Neural cell (in vitro differentiated cells): ENCODE results near the gene UBA6.

Experiments used
- EZH2 ChIP-seq: fragments of 200-600, 300-800 bp; shearing (Covaris generic), sonication (generic); IDR thresholded peaks from 2 replicates; pipeline ENCODE4 v1.6.1; 2014; ENCODE audit warnings: antibody characterized with exemption, low read length, borderline replicate concordance, mild to moderate bottlenecking; ENCODE audit not compliant: insufficient read depth, poor library complexity, severe bottlenecking
- POLR2AphosphoS5 ChIP-seq: IDR thresholded peaks from 2 replicates; pipeline ENCODE4 v1.6.1; 2012
- RAD21 ChIP-seq: fragments of 450-650 bp; conservative IDR thresholded peaks from 2 replicates; pipeline ENCODE4 v1.6.1; 2014; ENCODE audit warnings: antibody characterized with exemption, mild to moderate bottlenecking, moderate library complexity
- TF ChIP-seq, protein P1 (sequence below): fragments of 450-650 bp; IDR thresholded peaks from 2 replicates; pipeline ENCODE4 v1.5.1; 2014; ENCODE audit warnings: antibody characterized with exemption, mild to moderate bottlenecking, moderate library complexity; ENCODE audit not compliant: poor library complexity, severe bottlenecking

DNA sequence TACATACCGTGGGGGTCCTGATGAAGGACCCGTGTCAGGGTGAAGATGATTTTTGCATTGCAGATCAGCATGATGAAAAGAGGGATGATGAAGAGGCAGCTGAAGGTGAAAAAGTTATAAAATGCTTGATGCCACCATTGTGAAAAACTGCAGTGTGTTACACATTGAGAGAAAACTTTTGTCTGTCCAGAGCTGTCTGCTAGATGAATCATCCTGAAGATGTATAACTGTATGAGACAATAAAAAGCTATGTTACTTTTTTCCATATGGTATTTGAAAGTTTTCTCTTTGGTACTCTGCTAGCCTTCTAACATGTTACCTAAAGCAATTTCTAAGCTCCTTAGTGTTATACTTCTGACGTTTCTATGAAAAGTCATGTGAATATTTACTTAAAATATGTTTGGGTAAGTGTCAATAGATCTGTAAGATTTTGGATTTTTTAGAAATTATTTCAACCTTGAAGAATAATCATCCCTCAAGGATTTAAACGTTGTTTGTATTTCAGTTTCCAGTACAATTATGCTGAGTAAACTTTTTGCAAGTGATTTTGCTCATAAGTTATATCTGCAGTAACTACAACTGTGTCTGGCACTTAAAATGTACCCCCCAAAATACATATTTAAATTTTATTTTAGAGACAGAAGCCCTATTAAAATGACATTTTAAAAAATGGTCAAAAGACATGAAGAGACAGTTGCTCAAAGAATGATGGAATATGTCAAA, 43.8 kb upstream of the UBA6 start:
- TF ChIP-seq, protein P1, sequence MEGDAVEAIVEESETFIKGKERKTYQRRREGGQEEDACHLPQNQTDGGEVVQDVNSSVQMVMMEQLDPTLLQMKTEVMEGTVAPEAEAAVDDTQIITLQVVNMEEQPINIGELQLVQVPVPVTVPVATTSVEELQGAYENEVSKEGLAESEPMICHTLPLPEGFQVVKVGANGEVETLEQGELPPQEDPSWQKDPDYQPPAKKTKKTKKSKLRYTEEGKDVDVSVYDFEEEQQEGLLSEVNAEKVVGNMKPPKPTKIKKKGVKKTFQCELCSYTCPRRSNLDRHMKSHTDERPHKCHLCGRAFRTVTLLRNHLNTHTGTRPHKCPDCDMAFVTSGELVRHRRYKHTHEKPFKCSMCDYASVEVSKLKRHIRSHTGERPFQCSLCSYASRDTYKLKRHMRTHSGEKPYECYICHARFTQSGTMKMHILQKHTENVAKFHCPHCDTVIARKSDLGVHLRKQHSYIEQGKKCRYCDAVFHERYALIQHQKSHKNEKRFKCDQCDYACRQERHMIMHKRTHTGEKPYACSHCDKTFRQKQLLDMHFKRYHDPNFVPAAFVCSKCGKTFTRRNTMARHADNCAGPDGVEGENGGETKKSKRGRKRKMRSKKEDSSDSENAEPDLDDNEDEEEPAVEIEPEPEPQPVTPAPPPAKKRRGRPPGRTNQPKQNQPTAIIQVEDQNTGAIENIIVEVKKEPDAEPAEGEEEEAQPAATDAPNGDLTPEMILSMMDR: no peak
- no peak for TF ChIP-seq RAD21
- TF ChIP-seq EZH2: no peak
- no peak for TF ChIP-seq POLR2AphosphoS5
